ENCODE results near the gene CCDC120. TPM values are rescaled to one million over a fixed set of nuclear protein-coding genes. Genes with fewer than 3 reads are reported as not detected.
A peak's percentile ranks its signal among the peaks of the same experiment; 100 is the strongest.

Gene CCDC120
- total RNA-seq, 2 experiments from 2014 or later = 3.5 to 3.7 TPM

- DNase-seq (no peak), ATAC-seq (no peak)
- TF ChIP-seq CTCF (IDR thresholded peaks at IDR 0.05) = no peak
- CTCF ChIA-PET = interaction anchor here (1.3 kb wide), 1 partner anchor 10 kb away, joined by 3 read pairs; no protein-coding TSS in a partner anchor
- no peak overlapping the region for H3K27ac Mint-ChIP-seq
- H3K27me3 Mint-ChIP-seq = no peaks in the 10 kb centered on the region
- H3K9me3 Mint-ChIP-seq = no peaks in the 10 kb centered on the region
- intact Hi-C loops (cut with micrococcal nuclease) = no loop called here
- H3K4me1 Mint-ChIP-seq (ENCODE audit: low read depth) = peaks cover 17% of the 10 kb centered on the region
- H3K36me3 Mint-ChIP-seq (ENCODE audit: low read depth) = peaks cover 32% of the 10 kb centered on the region
- POLR2A ChIA-PET = no interaction called here
- H3K4me3 Mint-ChIP-seq = no peak overlapping the region
These were observed 57.9 kb downstream of the CCDC120 start for GRCh38 chrX:49116716-49117115.

- no peak for ATAC-seq
- POLR2A ChIA-PET = no interaction called here
- Mint-ChIP-seq H3K4me3 (no peak overlapping the region), H3K27ac (peak overlapping the region; percentile 83), H3K4me1 (ENCODE audit: low read depth) (peaks cover 24% of the 10 kb centered on the region), H3K27me3 (no peaks in the 10 kb centered on the region), H3K9me3 (no peaks in the 10 kb centered on the region), H3K36me3 (ENCODE audit: low read depth) (peaks cover 33% of the 10 kb centered on the region)
- no peak for DNase-seq
- no peak for TF ChIP-seq CTCF (IDR thresholded peaks at IDR 0.05)
- CTCF ChIA-PET = no interaction called here
- intact Hi-C loops (cut with micrococcal nuclease) = no loop called here
These were observed 58.8 kb downstream of the CCDC120 start for GRCh38 chrX:49117581-49117980.

Other genes with a start within 250 kb of the CCDC120 start
- gene ERAS, start 232.5 kb upstream of the CCDC120 start, total RNA-seq = not detected
- gene PCSK1N, start 223.4 kb upstream of the CCDC120 start, total RNA-seq = 1 to 10 TPM; 1.1 to 1.4 TPM
- gene TIMM17B, start 161.2 kb upstream of the CCDC120 start, total RNA-seq = 10 to 100 TPM; 50.1 to 52.2 TPM
- gene PQBP1, start 161.1 kb upstream of the CCDC120 start, total RNA-seq = 10 to 100 TPM; 63.9 to 66.5 TPM
- 10 to 100 TPM; 14.7 to 15.0 TPM for gene SLC35A2, start 147.4 kb upstream of the CCDC120 start, total RNA-seq
- gene PIM2, start 140.0 kb upstream of the CCDC120 start, total RNA-seq = 100 to 1,000 TPM; 169 to 177 TPM
- gene OTUD5, start 101.4 kb upstream of the CCDC120 start, total RNA-seq = 10 to 100 TPM; 50.6 to 51.5 TPM
- 1 to 10 TPM; 2.5 to 2.6 TPM for gene KCND1, start 87.2 kb upstream of the CCDC120 start, total RNA-seq
- 10 to 100 TPM; 64.3 to 67.7 TPM for gene GRIPAP1, start 56.7 kb upstream of the CCDC120 start, total RNA-seq
- 10 to 100 TPM; 17.9 to 19.5 TPM for gene TFE3, start 15.6 kb upstream of the CCDC120 start, total RNA-seq
- 10 to 100 TPM; 10.8 to 12.4 TPM for gene PRAF2, start 15.0 kb downstream of the CCDC120 start, total RNA-seq
- gene WDR45, start 20.9 kb downstream of the CCDC120 start, total RNA-seq = 10 to 100 TPM; 16.9 to 19.6 TPM
- gene GPKOW, start 64.7 kb downstream of the CCDC120 start, total RNA-seq = 10 to 100 TPM; 18.5 to 19.0 TPM
- under 1 TPM; 0.54 to 0.87 TPM for gene MAGIX, start 103.8 kb downstream of the CCDC120 start, total RNA-seq
- gene PLP2, start 112.9 kb downstream of the CCDC120 start, total RNA-seq = 100 to 1,000 TPM; 130 to 136 TPM
- 10 to 100 TPM; 25.9 TPM for gene PRICKLE3, start 127.4 kb downstream of the CCDC120 start, total RNA-seq
- 10 to 100 TPM; 10.2 to 11.4 TPM for gene SYP, start 141.2 kb downstream of the CCDC120 start, total RNA-seq
- 1 to 10 TPM in 1 of 2 experiments, under 1 TPM in 1; 0.90 to 1.1 TPM for gene CACNA1F, start 174.3 kb downstream of the CCDC120 start, total RNA-seq
- 10 to 100 TPM; 27.4 to 29.9 TPM for gene CCDC22, start 176.5 kb downstream of the CCDC120 start, total RNA-seq
- gene FOXP3, start 205.7 kb downstream of the CCDC120 start, total RNA-seq = 10 to 100 TPM; 22.3 to 23.5 TPM
- gene PPP1R3F, start 210.8 kb downstream of the CCDC120 start, total RNA-seq = 1 to 10 TPM; 4.8 to 5.4 TPM
- gene GAGE10, start 244.6 kb downstream of the CCDC120 start, total RNA-seq = not detected